ENCODE results near the gene RBP3.

The RBP3 gene

GRCh38 chr10:47319784-47320183 is 28.4 kb upstream of the RBP3 start:
- DNase-seq, result no peak

DNA sequence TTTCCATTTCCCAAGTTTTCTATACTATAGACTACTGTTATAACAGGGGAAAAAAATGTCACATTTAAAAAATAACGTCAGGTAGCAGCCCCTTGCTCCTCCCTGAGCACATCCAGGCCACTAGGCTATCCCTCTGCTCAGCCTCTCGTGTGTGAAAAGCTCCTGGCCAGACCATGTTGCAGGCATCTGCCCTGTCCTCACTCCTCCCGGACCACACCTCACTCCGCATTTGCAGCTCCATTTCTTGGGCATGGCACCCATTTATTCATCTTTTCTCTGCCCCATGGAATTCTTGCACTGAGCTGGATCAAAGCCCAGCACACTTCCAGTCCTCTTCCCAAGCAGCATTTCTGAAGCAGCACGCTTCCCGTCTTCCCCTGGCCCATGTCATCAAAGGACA is 27.4 kb upstream of the RBP3 start:
- DNase-seq, result no peak

- no peak for DNase-seq
Measured at GRCh38 chr10:47321521-47322195, 26.5 kb upstream of the RBP3 start.

DNA sequence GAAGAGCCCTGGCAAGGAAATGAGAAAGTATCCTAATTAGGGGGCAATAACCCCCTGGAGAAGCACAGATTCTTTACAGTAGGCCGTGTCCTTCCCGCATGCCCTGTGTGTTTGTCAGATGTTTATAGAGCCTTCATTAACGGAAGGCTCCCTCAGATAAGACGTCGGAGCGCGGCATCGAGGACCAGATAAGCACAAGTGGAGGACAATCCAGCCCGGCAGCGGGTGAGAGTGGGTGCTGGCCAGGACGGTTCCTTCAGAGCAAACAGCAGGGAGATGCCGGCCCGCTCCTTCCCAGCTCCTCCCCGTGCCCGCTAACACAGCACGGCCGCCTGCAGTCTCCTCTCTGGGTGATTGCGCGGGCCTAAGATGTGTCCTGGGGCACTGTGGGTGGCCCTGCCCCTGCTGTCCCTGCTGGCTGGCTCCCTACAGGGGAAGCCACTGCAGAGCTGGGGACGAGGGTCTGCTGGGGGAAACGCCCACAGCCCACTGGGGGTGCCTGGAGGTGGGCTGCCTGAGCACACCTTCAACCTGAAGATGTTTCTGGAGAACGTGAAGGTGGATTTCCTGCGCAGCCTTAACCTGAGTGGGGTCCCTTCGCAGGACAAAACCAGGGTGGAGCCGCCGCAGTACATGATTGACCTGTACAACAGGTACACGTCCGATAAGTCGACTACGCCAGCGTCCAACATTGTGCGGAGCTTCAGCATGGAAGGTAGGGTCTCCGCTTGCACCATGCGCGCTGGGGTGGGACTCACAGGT is 25.7 kb upstream of the RBP3 start, which contains the start of gene GDF2:
TSS of gene GDF2 (plus strand) at position 155 of the 762 bp plus-strand sequence. CDS start at position 370, 215 bp downstream.
- DNase-seq, result no peak

- DNase-seq, result no peak
Measured at GRCh38 chr10:47323087-47323486, 25.1 kb upstream of the RBP3 start.

- peak; percentile 38 for DNase-seq
Measured at GRCh38 chr10:47323636-47324296, 24.4 kb upstream of the RBP3 start.

GRCh38 chr10:47325303-47326291 is 22.6 kb upstream of the RBP3 start:
- DNase-seq, result no peak

DNA sequence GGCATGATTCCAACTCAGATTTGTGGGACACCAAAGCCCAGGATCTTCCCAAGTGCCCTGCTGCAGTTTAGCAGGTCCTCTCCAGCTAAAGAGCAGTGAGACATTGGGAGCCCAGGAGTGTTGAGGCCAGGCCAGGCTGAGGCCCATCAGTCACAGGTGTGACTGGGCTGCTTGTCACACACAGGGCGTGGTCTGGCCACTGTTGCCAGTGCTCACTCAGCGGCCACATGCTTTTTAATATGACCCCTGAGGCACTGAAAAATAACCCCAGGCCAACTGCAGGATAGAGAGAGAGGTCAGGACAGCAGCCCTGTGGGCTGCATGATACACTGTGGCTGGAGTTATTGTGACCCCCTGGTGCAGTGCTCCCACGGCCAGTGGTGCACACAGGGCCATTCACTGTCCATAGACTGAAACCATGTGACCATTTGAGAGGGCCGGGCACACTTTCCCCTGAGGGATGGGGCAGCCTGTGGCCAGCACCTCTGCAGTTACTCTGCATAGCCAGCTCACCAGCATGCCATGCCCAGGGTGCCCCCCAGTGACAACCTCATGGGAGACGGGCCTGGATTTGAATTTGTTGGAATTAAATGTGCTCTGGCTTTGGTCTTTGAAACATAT is 21.7 kb upstream of the RBP3 start:
- no peak for DNase-seq

GRCh38 chr10:47326927-47327330 is 21.2 kb upstream of the RBP3 start:
- DNase-seq, result no peak

GRCh38 chr10:47329855-47330254 is 18.3 kb upstream of the RBP3 start:
- DNase-seq, result no peak

GRCh38 chr10:47330366-47330765 is 17.8 kb upstream of the RBP3 start:
- no peak for DNase-seq

DNA sequence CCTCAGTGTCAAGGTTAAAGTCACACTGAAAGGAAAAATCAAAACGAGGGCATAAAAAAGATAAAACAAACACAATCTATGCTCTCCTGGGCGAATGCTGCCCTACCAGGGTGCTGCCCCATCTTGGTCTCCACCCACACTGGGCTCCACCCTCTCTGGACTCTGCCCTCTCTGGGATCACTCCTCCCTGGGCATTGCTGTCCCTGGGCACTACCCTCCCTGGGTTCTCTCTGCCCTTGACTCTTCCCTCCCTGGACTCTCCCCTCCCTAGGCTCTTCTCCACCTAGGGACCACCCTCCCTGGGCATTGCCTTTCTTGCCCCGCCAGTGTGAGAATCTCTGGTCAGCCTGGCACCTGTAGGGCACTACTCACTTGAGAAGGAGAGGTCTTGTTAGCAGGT is 17.4 kb upstream of the RBP3 start:
- DNase-seq, result no peak

GRCh38 chr10:47331491-47331890 is 16.7 kb upstream of the RBP3 start:
- DNase-seq, result no peak

DNA sequence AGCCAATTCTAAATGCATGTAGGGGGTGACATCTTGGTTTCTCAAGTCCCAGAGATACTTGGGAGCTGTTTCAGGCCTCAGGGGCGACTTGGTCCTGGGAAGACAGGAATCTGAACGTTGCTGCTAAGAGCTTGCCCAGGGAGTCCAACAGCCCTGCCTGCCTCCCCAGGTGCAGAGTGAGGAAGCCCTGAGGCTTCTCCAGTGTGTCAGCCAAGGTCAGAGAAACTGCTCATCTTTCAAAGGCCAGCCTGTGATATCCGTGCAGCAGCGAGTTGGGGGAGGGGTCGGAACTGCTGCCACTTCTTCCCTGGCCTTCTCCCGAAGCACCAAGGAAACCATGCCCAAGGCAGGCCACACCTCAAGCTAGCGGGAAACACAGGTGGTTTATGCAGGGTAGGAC is 16.2 kb upstream of the RBP3 start:
- no peak for DNase-seq

GRCh38 chr10:47332371-47332770 is 15.8 kb upstream of the RBP3 start:
- DNase-seq, result no peak

GRCh38 chr10:47332946-47333345 is 15.2 kb upstream of the RBP3 start:
- DNase-seq, result no peak

DNA sequence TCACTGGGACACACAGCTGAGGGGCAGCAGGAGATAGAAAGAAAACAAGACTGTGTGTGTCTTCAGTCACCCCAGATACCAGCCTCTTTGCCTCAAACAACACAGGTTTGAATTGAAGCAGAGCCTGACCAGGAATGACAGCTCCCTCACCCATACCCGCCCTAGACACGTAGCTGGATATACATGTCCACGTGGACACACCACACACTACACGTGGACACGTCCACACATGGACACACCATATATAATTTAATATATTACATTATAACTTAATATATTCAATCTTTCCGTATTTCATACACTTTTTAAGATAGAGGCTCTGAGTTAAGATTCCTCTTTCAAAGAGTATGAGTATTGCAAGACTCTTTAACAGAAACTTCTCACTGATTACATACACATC is 14.6 kb upstream of the RBP3 start:
- DNase-seq, result no peak

GRCh38 chr10:47334466-47335295 is 13.5 kb upstream of the RBP3 start:
- DNase-seq, result no peak

- DNase-seq, result no peak
Measured at GRCh38 chr10:47335906-47336305, 12.3 kb upstream of the RBP3 start.

GRCh38 chr10:47336387-47337134 is 11.6 kb upstream of the RBP3 start:
- no peak for DNase-seq

GRCh38 chr10:47337310-47337709 is 10.9 kb upstream of the RBP3 start:
- DNase-seq, result no peak

Measured in NCI-H1105 (cell line).